GM23338 (cell line): ENCODE measurements around the gene CMSS1. TPM values are rescaled to one million over a fixed set of nuclear protein-coding genes. Genes with fewer than 3 reads are reported as not detected.

Experiments used
- ATAC-seq: fragments of 200-7000 bp; cut with Tn5 transposase; 3 replicates; pipeline ENCODE4 v1.9.1; 2020
- DNase-seq: peaks from one replicate; pipeline ENCODE4 v3.0.0-alpha.2; 2015; ENCODE audit warnings: low spot score
- H2AFZ ChIP-seq: fragments of 200-600 bp; sonication (generic); 2 replicates; pipeline ENCODE4 v1.8.0; 2016; ENCODE audit warnings: antibody characterized with exemption, mild to moderate bottlenecking, moderate library complexity
- H3F3A ChIP-seq: fragments of 200-600 bp; sonication (generic); replicated peaks from 2 replicates; pipeline ENCODE4 v1.8.0; 2017; ENCODE audit warnings: antibody characterized with exemption, mixed run types, low read depth
- H3K27ac ChIP-seq: fragments of 200-600 bp; sonication (generic); 2 replicates; pipeline ENCODE4 v1.6.1; 2016; ENCODE audit warnings: low read depth
- H3K27me3 ChIP-seq: fragments of 200-600 bp; sonication (generic); 2 replicates; pipeline ENCODE4 v1.8.0; 2016; ENCODE audit warnings: mild to moderate bottlenecking, mixed run types, moderate library complexity; ENCODE audit not compliant: insufficient read depth
- H3K36me3 ChIP-seq: fragments of 200-600 bp; sonication (generic); 2 replicates; pipeline ENCODE4 v1.8.0; 2016; ENCODE audit warnings: mild to moderate bottlenecking; ENCODE audit not compliant: insufficient read depth
- H3K4me1 ChIP-seq: fragments of 200-600 bp; sonication (generic); 2 replicates; pipeline ENCODE4 v1.8.0; 2016; ENCODE audit warnings: mild to moderate bottlenecking, moderate library complexity; ENCODE audit not compliant: insufficient read depth
- H3K4me2 ChIP-seq: fragments of 200-600 bp; sonication (generic); 2 replicates; pipeline ENCODE4 v1.7.1; 2017; ENCODE audit warnings: mixed run types
- H3K4me3 ChIP-seq: fragments of 200-600 bp; sonication (generic); 2 replicates; pipeline ENCODE4 v1.6.1; 2016; ENCODE audit warnings: mixed run types
- H3K79me2 ChIP-seq: fragments of 200-600 bp; sonication (generic); replicated peaks from 2 replicates; pipeline ENCODE4 v1.8.0; 2017; ENCODE audit warnings: mild to moderate bottlenecking; ENCODE audit not compliant: insufficient read depth
- H3K9me2 ChIP-seq: fragments of 200-600 bp; sonication (generic); 2 replicates; pipeline ENCODE4 v1.8.0; 2017; ENCODE audit not compliant: insufficient read depth
- H4K20me1 ChIP-seq: fragments of 200-600 bp; sonication (generic); replicated peaks from 2 replicates; pipeline ENCODE4 v1.8.0; 2017; ENCODE audit warnings: mild to moderate bottlenecking; ENCODE audit not compliant: insufficient read depth
- H3K27ac Mint-ChIP-seq: 2 replicates; pipeline ENCODE4 v1.8.0; 2020; ENCODE audit warnings: inconsistent platforms, mild to moderate bottlenecking, moderate library complexity, mixed read lengths
- H3K27me3 Mint-ChIP-seq: 3 replicates; pipeline ENCODE4 v1.8.0; 2022; ENCODE audit warnings: low read depth, mild to moderate bottlenecking, moderate library complexity, mixed read lengths, inconsistent platforms; ENCODE audit not compliant: insufficient read depth, poor library complexity
- H3K36me3 Mint-ChIP-seq: 3 replicates; pipeline ENCODE4 v1.8.0; 2021; ENCODE audit warnings: low read depth, mild to moderate bottlenecking, inconsistent platforms, moderate library complexity, mixed read lengths
- H3K4me1 Mint-ChIP-seq: 3 replicates; pipeline ENCODE4 v1.8.0; 2020; ENCODE audit warnings: mild to moderate bottlenecking, inconsistent platforms, mixed read lengths
- H3K4me3 Mint-ChIP-seq: 3 replicates; pipeline ENCODE4 v1.8.0; 2021; ENCODE audit warnings: moderate library complexity, mild to moderate bottlenecking, inconsistent platforms, mixed read lengths
- H3K9me3 Mint-ChIP-seq: 3 replicates; pipeline ENCODE4 v1.8.0; 2020; ENCODE audit warnings: moderate library complexity, mild to moderate bottlenecking, inconsistent platforms, mixed read lengths
- CREB1 ChIP-seq: fragments of 250-450 bp; sonication (Bioruptor Pico); IDR thresholded peaks from 2 replicates; pipeline ENCODE4 v1.5.0; 2020; ENCODE audit warnings: low read depth, mild to moderate bottlenecking, moderate library complexity
- EZH2 ChIP-seq: fragments of 200-600 bp; sonication (generic); IDR thresholded peaks from one replicate; pipeline ENCODE4 v1.8.0; 2017; ENCODE audit warnings: antibody characterized with exemption, mild to moderate bottlenecking, low read depth; ENCODE audit not compliant: unreplicated experiment
- EZH2phosphoT487 ChIP-seq: fragments of 200-600 bp; sonication (generic); IDR thresholded peaks from one replicate; pipeline ENCODE4 v1.8.1; 2018; ENCODE audit warnings: antibody characterized with exemption; ENCODE audit not compliant: unreplicated experiment
- JUNB ChIP-seq: IDR thresholded peaks from one replicate; pipeline ENCODE4 v1.6.1; 2016; ENCODE audit warnings: antibody characterized with exemption; ENCODE audit not compliant: unreplicated experiment
- NANOG ChIP-seq: IDR thresholded peaks from 2 replicates; pipeline ENCODE4 v1.6.1; 2016; ENCODE audit warnings: antibody characterized with exemption, borderline replicate concordance
- POLR2AphosphoS5 ChIP-seq: IDR thresholded peaks from 2 replicates; pipeline ENCODE4 v1.6.1; 2016; ENCODE audit warnings: antibody characterized with exemption, low read depth
- STAT1 ChIP-seq: IDR thresholded peaks from one replicate; pipeline ENCODE4 v1.6.1; 2016; ENCODE audit warnings: antibody characterized with exemption; ENCODE audit not compliant: unreplicated experiment
- ZNF114 ChIP-seq: fragments of 250-450 bp; sonication (Bioruptor Pico); IDR thresholded peaks from 2 replicates; pipeline ENCODE4 v1.5.0; 2020; ENCODE audit warnings: mild to moderate bottlenecking, moderate library complexity
- ZNF331 ChIP-seq: fragments of 250-450 bp; sonication (Bioruptor Pico); IDR thresholded peaks from 2 replicates; pipeline ENCODE4 v1.5.0; 2020; ENCODE audit warnings: low read depth, mild to moderate bottlenecking, moderate library complexity
- polyA plus RNA-seq: library from polyadenylated mRNA; unstranded; fragments of >200 nt; fragmentation: Nextera tagmentation; extraction: Ambion mirVana; gene quantifications from 2 replicates; pipeline ENCODE4 v1.2.1, GENCODE V29; 2016
- total RNA-seq: library from RNA; depleted of rRNA; stranded (reverse); fragments of >200 nt; shearing (Covaris generic); gene quantifications from 2 replicates; pipeline ENCODE4 v1.2.3, GENCODE V29; 2014
- TF ChIP-seq, protein P1 (sequence below): IDR thresholded peaks from 2 replicates; pipeline ENCODE4 v1.6.1; 2016; ENCODE audit warnings: antibody characterized with exemption
- TF ChIP-seq, protein P2 (sequence below), 2 experiments: fragments of 200-600 bp in 1 of 2; sonication (generic) in 1 of 2; conservative IDR thresholded peaks; 2 replicates each; pipeline versions ENCODE4 v1.5.1 to v1.6.1; 2016 to 2017; ENCODE audit warnings: antibody characterized with exemption in 2 of 2, low read depth in 2 of 2, mild to moderate bottlenecking in 2 of 2, moderate library complexity in 1 of 2
- TF ChIP-seq, protein P3 (sequence below): IDR thresholded peaks from one replicate; pipeline ENCODE4 v1.6.1; 2018; ENCODE audit warnings: antibody characterized with exemption; ENCODE audit not compliant: unreplicated experiment
- TF ChIP-seq, protein P4 (sequence below): fragments of 250-450 bp; sonication (Bioruptor Pico); IDR thresholded peaks from 2 replicates; pipeline ENCODE4 v1.5.0; 2020; ENCODE audit warnings: mild to moderate bottlenecking, moderate library complexity

CMSS1 gene
- total and polyA plus RNA-seq, 2 experiments from 2014 or later, result 39.4 to 187 TPM

DNA sequence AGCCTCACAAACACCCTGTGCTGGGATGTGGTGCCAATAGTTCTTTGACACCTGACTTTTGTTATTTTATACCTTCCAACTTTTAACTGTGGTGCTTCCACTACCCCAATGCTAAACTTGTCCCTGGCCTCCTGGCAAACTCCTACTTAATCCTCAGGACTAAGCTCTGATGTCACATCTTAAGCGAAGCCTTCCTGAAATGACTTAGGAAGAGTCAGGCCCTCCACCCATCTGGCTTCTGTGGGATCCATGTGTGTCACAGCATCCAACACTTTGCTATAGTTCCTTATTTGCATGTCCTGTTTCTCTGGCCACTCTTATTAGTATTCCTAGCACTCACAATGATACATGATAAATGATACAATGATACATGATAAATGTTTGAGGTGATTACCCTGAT is 163.5 kb downstream of the CMSS1 start:
- H3K27ac ChIP-seq, result no peak overlapping the region
- Mint-ChIP-seq H3K4me3 (no peak overlapping the region), H3K27ac (no peak overlapping the region), H3K9me3 (no peaks in the 10 kb centered on the region), H3K27me3 (no peaks in the 10 kb centered on the region), H3K4me1 (0 out of 3 replicates have a peak, but pooled peaks cover 2% of the 10 kb centered on the region), H3K36me3 (peaks cover 4% of the 10 kb centered on the region; the same call in 1 of the 3 replicates)
- no peaks in the 10 kb centered on the region for H3K36me3 ChIP-seq
- H3K9me2 ChIP-seq, result no peaks in the 10 kb centered on the region; the same call in 1 of the 2 replicates
- H3K4me1 ChIP-seq, result no peaks in the 10 kb centered on the region
- H3K4me2 ChIP-seq, result no peak overlapping the region
- no peak overlapping the region for H2AFZ ChIP-seq
- peaks cover 4% of the 10 kb centered on the region; the same call in 1 of the 2 replicates for H4K20me1 ChIP-seq
- no peak overlapping the region for H3K4me3 ChIP-seq
- H3K79me2 ChIP-seq, result no peaks in the 10 kb centered on the region; the same call in 1 of the 2 replicates
- no peaks in the 10 kb centered on the region for H3K27me3 ChIP-seq
- TF ChIP-seq ZNF114, result no peak
- TF ChIP-seq, protein P1, sequence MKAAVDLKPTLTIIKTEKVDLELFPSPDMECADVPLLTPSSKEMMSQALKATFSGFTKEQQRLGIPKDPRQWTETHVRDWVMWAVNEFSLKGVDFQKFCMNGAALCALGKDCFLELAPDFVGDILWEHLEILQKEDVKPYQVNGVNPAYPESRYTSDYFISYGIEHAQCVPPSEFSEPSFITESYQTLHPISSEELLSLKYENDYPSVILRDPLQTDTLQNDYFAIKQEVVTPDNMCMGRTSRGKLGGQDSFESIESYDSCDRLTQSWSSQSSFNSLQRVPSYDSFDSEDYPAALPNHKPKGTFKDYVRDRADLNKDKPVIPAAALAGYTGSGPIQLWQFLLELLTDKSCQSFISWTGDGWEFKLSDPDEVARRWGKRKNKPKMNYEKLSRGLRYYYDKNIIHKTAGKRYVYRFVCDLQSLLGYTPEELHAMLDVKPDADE, result no peak
- TF ChIP-seq, protein P2, sequence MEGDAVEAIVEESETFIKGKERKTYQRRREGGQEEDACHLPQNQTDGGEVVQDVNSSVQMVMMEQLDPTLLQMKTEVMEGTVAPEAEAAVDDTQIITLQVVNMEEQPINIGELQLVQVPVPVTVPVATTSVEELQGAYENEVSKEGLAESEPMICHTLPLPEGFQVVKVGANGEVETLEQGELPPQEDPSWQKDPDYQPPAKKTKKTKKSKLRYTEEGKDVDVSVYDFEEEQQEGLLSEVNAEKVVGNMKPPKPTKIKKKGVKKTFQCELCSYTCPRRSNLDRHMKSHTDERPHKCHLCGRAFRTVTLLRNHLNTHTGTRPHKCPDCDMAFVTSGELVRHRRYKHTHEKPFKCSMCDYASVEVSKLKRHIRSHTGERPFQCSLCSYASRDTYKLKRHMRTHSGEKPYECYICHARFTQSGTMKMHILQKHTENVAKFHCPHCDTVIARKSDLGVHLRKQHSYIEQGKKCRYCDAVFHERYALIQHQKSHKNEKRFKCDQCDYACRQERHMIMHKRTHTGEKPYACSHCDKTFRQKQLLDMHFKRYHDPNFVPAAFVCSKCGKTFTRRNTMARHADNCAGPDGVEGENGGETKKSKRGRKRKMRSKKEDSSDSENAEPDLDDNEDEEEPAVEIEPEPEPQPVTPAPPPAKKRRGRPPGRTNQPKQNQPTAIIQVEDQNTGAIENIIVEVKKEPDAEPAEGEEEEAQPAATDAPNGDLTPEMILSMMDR (conservative IDR thresholded peaks at IDR 0.05; ENCODE audit: low read depth in 2 of 2), result no peak
- TF ChIP-seq STAT1, result no peak
- TF ChIP-seq EZH2phosphoT487, result no peak
- TF ChIP-seq POLR2AphosphoS5, result no peak
- TF ChIP-seq, protein P3, sequence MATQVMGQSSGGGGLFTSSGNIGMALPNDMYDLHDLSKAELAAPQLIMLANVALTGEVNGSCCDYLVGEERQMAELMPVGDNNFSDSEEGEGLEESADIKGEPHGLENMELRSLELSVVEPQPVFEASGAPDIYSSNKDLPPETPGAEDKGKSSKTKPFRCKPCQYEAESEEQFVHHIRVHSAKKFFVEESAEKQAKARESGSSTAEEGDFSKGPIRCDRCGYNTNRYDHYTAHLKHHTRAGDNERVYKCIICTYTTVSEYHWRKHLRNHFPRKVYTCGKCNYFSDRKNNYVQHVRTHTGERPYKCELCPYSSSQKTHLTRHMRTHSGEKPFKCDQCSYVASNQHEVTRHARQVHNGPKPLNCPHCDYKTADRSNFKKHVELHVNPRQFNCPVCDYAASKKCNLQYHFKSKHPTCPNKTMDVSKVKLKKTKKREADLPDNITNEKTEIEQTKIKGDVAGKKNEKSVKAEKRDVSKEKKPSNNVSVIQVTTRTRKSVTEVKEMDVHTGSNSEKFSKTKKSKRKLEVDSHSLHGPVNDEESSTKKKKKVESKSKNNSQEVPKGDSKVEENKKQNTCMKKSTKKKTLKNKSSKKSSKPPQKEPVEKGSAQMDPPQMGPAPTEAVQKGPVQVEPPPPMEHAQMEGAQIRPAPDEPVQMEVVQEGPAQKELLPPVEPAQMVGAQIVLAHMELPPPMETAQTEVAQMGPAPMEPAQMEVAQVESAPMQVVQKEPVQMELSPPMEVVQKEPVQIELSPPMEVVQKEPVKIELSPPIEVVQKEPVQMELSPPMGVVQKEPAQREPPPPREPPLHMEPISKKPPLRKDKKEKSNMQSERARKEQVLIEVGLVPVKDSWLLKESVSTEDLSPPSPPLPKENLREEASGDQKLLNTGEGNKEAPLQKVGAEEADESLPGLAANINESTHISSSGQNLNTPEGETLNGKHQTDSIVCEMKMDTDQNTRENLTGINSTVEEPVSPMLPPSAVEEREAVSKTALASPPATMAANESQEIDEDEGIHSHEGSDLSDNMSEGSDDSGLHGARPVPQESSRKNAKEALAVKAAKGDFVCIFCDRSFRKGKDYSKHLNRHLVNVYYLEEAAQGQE, result no peak
- TF ChIP-seq NANOG, result no peak
- TF ChIP-seq CREB1 (CRISPR knock-in tag), result no peak
- TF ChIP-seq, protein P4, sequence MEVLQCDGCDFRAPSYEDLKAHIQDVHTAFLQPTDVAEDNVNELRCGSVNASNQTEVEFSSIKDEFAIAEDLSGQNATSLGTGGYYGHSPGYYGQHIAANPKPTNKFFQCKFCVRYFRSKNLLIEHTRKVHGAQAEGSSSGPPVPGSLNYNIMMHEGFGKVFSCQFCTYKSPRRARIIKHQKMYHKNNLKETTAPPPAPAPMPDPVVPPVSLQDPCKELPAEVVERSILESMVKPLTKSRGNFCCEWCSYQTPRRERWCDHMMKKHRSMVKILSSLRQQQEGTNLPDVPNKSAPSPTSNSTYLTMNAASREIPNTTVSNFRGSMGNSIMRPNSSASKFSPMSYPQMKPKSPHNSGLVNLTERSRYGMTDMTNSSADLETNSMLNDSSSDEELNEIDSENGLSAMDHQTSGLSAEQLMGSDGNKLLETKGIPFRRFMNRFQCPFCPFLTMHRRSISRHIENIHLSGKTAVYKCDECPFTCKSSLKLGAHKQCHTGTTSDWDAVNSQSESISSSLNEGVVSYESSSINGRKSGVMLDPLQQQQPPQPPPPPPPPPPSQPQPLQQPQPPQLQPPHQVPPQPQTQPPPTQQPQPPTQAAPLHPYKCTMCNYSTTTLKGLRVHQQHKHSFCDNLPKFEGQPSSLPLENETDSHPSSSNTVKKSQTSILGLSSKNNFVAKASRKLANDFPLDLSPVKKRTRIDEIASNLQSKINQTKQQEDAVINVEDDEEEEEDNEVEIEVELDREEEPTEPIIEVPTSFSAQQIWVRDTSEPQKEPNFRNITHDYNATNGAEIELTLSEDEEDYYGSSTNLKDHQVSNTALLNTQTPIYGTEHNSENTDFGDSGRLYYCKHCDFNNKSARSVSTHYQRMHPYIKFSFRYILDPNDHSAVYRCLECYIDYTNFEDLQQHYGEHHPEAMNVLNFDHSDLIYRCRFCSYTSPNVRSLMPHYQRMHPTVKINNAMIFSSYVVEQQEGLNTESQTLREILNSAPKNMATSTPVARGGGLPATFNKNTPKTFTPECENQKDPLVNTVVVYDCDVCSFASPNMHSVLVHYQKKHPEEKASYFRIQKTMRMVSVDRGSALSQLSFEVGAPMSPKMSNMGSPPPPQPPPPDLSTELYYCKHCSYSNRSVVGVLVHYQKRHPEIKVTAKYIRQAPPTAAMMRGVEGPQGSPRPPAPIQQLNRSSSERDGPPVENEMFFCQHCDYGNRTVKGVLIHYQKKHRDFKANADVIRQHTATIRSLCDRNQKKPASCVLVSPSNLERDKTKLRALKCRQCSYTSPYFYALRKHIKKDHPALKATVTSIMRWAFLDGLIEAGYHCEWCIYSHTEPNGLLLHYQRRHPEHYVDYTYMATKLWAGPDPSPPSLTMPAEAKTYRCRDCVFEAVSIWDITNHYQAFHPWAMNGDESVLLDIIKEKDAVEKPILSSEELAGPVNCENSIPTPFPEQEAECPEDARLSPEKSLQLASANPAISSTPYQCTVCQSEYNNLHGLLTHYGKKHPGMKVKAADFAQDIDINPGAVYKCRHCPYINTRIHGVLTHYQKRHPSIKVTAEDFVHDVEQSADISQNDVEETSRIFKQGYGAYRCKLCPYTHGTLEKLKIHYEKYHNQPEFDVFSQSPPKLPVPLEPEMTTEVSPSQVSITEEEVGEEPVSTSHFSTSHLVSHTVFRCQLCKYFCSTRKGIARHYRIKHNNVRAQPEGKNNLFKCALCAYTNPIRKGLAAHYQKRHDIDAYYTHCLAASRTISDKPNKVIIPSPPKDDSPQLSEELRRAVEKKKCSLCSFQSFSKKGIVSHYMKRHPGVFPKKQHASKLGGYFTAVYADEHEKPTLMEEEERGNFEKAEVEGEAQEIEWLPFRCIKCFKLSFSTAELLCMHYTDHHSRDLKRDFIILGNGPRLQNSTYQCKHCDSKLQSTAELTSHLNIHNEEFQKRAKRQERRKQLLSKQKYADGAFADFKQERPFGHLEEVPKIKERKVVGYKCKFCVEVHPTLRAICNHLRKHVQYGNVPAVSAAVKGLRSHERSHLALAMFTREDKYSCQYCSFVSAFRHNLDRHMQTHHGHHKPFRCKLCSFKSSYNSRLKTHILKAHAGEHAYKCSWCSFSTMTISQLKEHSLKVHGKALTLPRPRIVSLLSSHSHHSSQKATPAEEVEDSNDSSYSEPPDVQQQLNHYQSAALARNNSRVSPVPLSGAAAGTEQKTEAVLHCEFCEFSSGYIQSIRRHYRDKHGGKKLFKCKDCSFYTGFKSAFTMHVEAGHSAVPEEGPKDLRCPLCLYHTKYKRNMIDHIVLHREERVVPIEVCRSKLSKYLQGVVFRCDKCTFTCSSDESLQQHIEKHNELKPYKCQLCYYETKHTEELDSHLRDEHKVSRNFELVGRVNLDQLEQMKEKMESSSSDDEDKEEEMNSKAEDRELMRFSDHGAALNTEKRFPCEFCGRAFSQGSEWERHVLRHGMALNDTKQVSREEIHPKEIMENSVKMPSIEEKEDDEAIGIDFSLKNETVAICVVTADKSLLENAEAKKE (CRISPR knock-in tag), result no peak
- no peak for TF ChIP-seq ZNF331 (CRISPR knock-in tag)
- no peak for TF ChIP-seq JUNB
- TF ChIP-seq EZH2, result no peak
- H3F3A ChIP-seq, result no peaks in the 10 kb centered on the region
- ATAC-seq (no peak), DNase-seq (no peak)
